Neural cell (in vitro differentiated cells): Measurements from ENCODE around the gene TMEM115. TPM values are rescaled to one million over a fixed set of nuclear protein-coding genes. Genes with fewer than 3 reads are reported as not detected.

Experiments
- H2AFZ ChIP-seq: fragments of 200-600, 300-800 bp; sonication (generic), shearing (Covaris generic); 2 replicates; pipeline ENCODE4 v1.6.0; 2014; ENCODE audit warnings: low read depth, mild to moderate bottlenecking, antibody characterized with exemption, low read length, moderate library complexity
- H3F3A ChIP-seq: fragments of 200-600 bp; shearing (Covaris generic); 2 replicates; pipeline ENCODE4 v1.6.1; 2016; ENCODE audit warnings: mild to moderate bottlenecking, moderate library complexity, mixed read lengths, antibody characterized with exemption, low read length; ENCODE audit not compliant: insufficient read depth, poor library complexity, severe bottlenecking
- H3K27ac ChIP-seq: fragments of 200-600, 300-800 bp; sonication (generic), shearing (Covaris generic); 2 replicates; pipeline ENCODE4 v1.5.1; 2014; ENCODE audit warnings: mild to moderate bottlenecking, low read length, moderate library complexity
- H3K27me3 ChIP-seq: fragments of 300-800, 200-600 bp; sonication (generic), shearing (Covaris generic); 2 replicates; pipeline ENCODE4 v1.6.0; 2014; ENCODE audit warnings: mild to moderate bottlenecking, low read depth, low read length, moderate library complexity; ENCODE audit not compliant: insufficient read depth
- H3K36me3 ChIP-seq: fragments of 300-800, 200-600 bp; sonication (generic), shearing (Covaris generic); 2 replicates; pipeline ENCODE4 v1.5.1; 2014; ENCODE audit warnings: mild to moderate bottlenecking, antibody characterized with exemption, low read length, moderate library complexity; ENCODE audit not compliant: insufficient read depth
- H3K4me2 ChIP-seq: fragments of 300-800, 200-600 bp; sonication (generic), shearing (Covaris generic); 2 replicates; pipeline ENCODE4 v1.6.0; 2014; ENCODE audit warnings: mild to moderate bottlenecking, low read length
- H3K4me3 ChIP-seq: fragments of 300-800, 200-600 bp; sonication (generic), shearing (Covaris generic); 2 replicates; pipeline ENCODE4 v1.5.1; 2014; ENCODE audit warnings: mild to moderate bottlenecking, low read length, moderate library complexity
- H3K79me2 ChIP-seq: fragments of 200-600 bp; shearing (Covaris generic); replicated peaks from 2 replicates; pipeline ENCODE4 v1.6.0; 2014; ENCODE audit warnings: mild to moderate bottlenecking, low read length, moderate library complexity; ENCODE audit not compliant: insufficient read depth
- H3K9ac ChIP-seq: fragments of 300-800, 200-600 bp; sonication (generic), shearing (Covaris generic); 2 replicates; pipeline ENCODE4 v1.6.1; 2016; ENCODE audit warnings: mild to moderate bottlenecking, low read length, mixed read lengths
- H3K9me2 ChIP-seq: fragments of 200-600 bp; shearing (Covaris generic); 2 replicates; pipeline ENCODE4 v1.6.1; 2016; ENCODE audit warnings: mild to moderate bottlenecking, low read length, mixed read lengths; ENCODE audit not compliant: insufficient read depth
- H3K9me3 ChIP-seq: fragments of 200-600, 300-800 bp; sonication (generic), shearing (Covaris generic); 2 replicates; pipeline ENCODE4 v1.6.1; 2016; ENCODE audit warnings: mild to moderate bottlenecking, mixed run types, low read length, moderate library complexity, mixed read lengths
- H4K20me1 ChIP-seq: fragments of 200-600 bp; shearing (Covaris generic); 2 replicates; pipeline ENCODE4 v1.6.1; 2016; ENCODE audit warnings: mild to moderate bottlenecking, mixed run types; ENCODE audit not compliant: insufficient read depth
- CTCF ChIP-seq: fragments of 450-650 bp; IDR thresholded peaks from 2 replicates; pipeline ENCODE4 v1.5.1; 2014; ENCODE audit warnings: antibody characterized with exemption, mild to moderate bottlenecking, moderate library complexity; ENCODE audit not compliant: poor library complexity, severe bottlenecking
- EP300 ChIP-seq: fragments of 450-650 bp; conservative IDR thresholded peaks from 2 replicates; pipeline ENCODE4 v1.6.1; 2014; ENCODE audit warnings: antibody characterized with exemption, mild to moderate bottlenecking, moderate library complexity; ENCODE audit not compliant: poor library complexity, severe bottlenecking
- EZH2 ChIP-seq: fragments of 200-600, 300-800 bp; shearing (Covaris generic), sonication (generic); IDR thresholded peaks from 2 replicates; pipeline ENCODE4 v1.6.1; 2014; ENCODE audit warnings: antibody characterized with exemption, low read length, borderline replicate concordance, mild to moderate bottlenecking; ENCODE audit not compliant: insufficient read depth, poor library complexity, severe bottlenecking
- MXI1 ChIP-seq: fragments of 450-650 bp; conservative IDR thresholded peaks from 2 replicates; pipeline ENCODE4 v1.6.1; 2014; ENCODE audit warnings: antibody characterized with exemption, mild to moderate bottlenecking; ENCODE audit not compliant: poor library complexity, severe bottlenecking
- POLR2AphosphoS5 ChIP-seq: IDR thresholded peaks from 2 replicates; pipeline ENCODE4 v1.6.1; 2012
- RAD21 ChIP-seq: fragments of 450-650 bp; conservative IDR thresholded peaks from 2 replicates; pipeline ENCODE4 v1.6.1; 2014; ENCODE audit warnings: antibody characterized with exemption, mild to moderate bottlenecking, moderate library complexity
- REST ChIP-seq: IDR thresholded peaks from 2 replicates; pipeline ENCODE4 v1.6.1; 2012; ENCODE audit warnings: borderline replicate concordance
- SMC3 ChIP-seq: fragments of 450-650 bp; conservative IDR thresholded peaks from 2 replicates; pipeline ENCODE4 v1.6.1; 2014; ENCODE audit warnings: antibody characterized with exemption, mild to moderate bottlenecking, moderate library complexity; ENCODE audit not compliant: poor library complexity
- TAF1 ChIP-seq: IDR thresholded peaks from 2 replicates; pipeline ENCODE4 v1.6.1; 2012; ENCODE audit warnings: low read depth
- polyA plus RNA-seq: library from polyadenylated mRNA; depleted of rRNA; stranded (reverse); fragments of >200 nt; gene quantifications from 2 replicates; pipeline ENCODE4 v1.2.3, GENCODE V29; 2014

Gene TMEM115
- polyA plus RNA-seq, 1 donor from 2014 or later: 17.8 TPM

DNA sequence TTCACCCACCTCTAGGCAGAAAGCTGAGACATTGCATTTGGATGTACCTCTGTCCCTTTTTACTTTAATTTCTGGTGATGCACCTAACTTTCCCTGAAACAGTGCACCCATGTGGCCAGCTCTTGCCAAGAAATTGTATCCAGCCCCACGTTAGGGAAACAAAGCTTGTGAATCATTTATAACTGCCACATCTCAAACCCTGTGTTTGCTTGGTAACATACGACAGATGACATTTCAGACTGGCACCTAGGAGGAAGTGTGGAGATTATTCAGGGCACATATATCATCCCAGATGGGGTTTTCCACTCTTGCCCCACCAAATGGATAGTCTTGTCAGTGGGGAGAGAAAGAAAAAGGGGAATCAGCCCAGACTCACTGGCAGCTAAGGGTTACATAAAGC, 6.5 kb downstream of the TMEM115 start:
- Histone ChIP-seq H4K20me1 (peaks cover 9% of the 10 kb centered on the region), H3K27me3 (no peaks in the 10 kb centered on the region), H3K4me3 (no peak overlapping the region), H3K79me2 (peaks cover 30% of the 10 kb centered on the region), H3K4me2 (no peak overlapping the region), H3K27ac (no peak overlapping the region), H3K36me3 (no peaks in the 10 kb centered on the region), H3K9me2 (no peaks in the 10 kb centered on the region), H2AFZ (no peak overlapping the region), H3F3A (no peaks in the 10 kb centered on the region), H3K9ac (no peak overlapping the region), H3K9me3 (no peaks in the 10 kb centered on the region)
- TF ChIP-seq EZH2: no peak
- TF ChIP-seq RAD21: no peak
- peak; percentile 37 for TF ChIP-seq CTCF

DNA sequence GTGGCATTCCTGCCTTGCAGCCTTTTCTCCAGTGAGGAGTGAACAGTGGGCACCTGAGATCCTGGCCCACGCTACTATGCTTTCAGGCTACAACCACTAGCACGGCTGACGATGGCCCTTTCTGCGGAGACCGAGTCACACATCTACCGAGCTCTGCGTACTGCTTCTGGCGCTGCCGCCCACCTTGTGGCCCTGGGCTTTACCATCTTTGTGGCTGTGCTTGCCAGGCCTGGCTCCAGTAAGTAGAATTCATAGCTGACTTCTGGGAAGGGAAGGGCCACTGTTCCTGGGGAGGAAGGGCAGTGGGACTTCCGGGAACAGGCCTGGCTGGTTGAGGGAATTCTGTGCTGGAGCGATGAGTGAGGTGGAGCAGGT, 8.0 kb downstream of the TMEM115 start:
- no peaks in the 10 kb centered on the region for H3K9me2 ChIP-seq
- no peaks in the 10 kb centered on the region for H3K9me3 ChIP-seq
- peaks cover 5% of the 10 kb centered on the region for H4K20me1 ChIP-seq
- H3K27me3 ChIP-seq: no peaks in the 10 kb centered on the region
- H3K27ac ChIP-seq: peak overlapping the region; percentile 86
- H3K9ac ChIP-seq: peak overlapping the region; percentile 76
- H3F3A ChIP-seq: no peaks in the 10 kb centered on the region
- no peaks in the 10 kb centered on the region for H3K36me3 ChIP-seq
- H3K4me3 ChIP-seq: peak overlapping the region; percentile 77
- H2AFZ ChIP-seq: no peak overlapping the region
- TF ChIP-seq RAD21 (no peak), CTCF (no peak), REST (no peak), MXI1 (no peak), SMC3 (no peak), TAF1 (no peak), EP300 (no peak), POLR2AphosphoS5 (no peak), EZH2 (no peak)
- H3K79me2 ChIP-seq: peaks cover 15% of the 10 kb centered on the region
- H3K4me2 ChIP-seq: peak overlapping the region; percentile 71
